Fibroblast of skin of scalp (primary cell): ENCODE results near the gene WDFY3.
A peak's percentile ranks its signal among the peaks of the same experiment; 100 is the strongest.
"Not testable (repeated sequence)": the region's sequence is repeated elsewhere in the genome, so short reads cannot be mapped to it uniquely, and the experiment has no call there.

Experiments
- DNase-seq: peaks from one replicate; pipeline ENCODE4 v3.0.0-alpha.2; 2013

The WDFY3 gene

DNA sequence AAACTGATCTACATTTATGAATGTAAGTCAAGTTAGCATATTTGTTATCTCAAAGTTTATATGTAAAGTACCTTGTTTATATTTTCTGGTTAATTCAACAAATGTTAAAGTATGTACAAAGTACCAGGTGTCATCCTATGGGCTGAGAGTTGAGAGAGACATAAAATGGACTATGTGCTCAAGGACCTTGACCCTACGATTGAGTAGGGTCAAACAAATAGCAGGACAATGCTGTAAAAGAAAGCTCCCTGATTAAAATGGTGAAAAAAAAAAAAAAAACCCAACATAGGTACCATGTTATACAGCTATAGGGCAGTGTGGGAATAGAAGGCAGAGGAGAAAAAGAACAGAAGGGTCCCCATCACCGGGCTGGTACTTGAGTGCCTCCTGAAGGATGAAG is 260.2 kb downstream of the WDFY3 start:
- no peak for DNase-seq

DNA sequence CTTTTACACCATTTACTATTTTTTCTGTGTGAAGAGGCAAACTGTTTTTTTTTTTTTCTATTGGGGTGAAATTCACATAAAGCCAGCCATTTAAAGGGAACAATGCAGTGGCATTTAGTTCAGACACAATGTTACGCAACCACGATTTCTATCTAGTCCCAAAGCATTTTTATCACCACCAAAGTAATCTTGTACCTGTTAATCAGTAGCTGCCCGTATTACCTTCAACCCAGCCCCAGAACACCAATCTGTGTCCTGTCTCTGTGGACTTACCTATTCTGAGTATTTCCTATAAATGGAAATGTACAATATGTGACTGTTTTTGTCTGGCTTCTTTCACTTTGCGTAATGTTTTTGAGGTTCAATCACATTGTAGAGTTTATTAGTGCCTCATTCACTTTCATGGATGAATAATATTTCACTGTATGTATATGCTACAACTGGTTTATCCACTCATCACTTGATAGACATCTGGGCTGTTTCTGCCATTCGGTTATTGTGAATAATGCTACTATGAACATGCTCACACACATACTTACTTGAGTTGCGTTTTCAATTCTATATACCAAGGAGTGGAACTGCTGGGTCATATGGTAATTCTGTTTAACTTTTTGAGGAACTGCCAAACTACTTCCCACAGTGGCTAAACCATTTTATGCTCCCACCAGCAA is 267.4 kb downstream of the WDFY3 start:
- no peak for DNase-seq

DNA sequence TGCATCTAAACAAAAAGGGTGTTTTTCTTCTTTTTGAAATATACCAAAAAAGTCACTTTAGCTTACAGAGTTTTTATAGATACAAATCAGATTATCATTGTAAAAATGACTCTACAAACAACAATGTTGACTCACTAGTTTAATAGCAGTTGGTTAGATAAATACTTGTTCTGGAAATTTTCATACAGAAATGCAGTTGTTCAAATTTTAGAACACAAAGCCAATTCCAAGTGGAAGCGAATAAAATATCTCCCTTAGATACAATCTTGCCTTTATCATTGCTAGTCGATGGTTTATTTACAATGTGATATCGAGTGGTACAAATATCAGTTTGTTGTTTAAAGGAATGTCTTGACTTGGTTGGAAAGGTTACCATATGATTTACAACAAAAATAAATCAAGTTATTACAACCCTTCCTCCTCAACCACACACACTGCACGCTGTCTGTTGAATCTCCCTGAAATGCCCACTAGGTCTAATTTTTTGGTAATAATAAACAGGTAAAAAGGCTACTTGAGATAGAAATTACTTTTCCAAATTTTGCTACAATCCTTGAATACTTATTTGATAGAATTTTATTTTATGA is 268.8 kb downstream of the WDFY3 start:
- DNase-seq: no peak

DNA sequence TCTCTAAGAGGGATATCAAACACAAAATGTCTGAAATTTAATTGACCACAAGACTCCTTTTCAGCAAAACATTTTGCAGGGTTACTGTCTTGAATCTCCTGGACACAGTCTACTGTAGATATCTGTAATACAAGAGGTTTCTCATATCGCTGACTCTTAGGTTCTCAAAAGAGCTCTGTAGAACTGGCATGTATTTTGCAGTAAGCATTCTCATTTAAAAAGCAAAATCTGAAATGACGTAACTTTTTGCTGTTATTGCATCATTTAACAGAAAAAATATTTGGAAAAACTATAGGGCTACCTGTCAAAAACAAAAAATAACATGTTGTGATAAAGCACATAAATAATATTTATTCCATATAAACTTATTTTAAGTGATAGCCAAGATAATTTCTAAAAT is 269.3 kb downstream of the WDFY3 start:
- no peak for DNase-seq

DNA sequence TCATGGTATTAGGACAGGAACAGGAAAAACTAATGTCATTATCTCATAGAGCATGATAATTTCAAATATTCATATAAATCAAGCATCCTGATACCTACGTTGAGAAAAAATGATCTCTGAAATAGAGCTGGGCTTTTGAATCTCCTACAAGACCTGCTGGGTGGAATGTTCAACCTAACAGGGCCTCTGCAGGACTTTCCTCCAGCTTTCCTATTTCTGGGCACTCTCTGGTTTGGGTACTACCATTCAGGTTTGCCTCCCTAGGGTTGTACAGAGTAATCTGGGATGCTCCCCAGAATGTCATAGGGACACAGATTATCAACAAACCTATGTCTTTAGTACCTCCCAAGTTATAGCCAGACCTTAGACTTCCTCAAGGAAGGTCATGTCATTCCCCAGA is 274.7 kb downstream of the WDFY3 start:
- DNase-seq: no peak

DNA sequence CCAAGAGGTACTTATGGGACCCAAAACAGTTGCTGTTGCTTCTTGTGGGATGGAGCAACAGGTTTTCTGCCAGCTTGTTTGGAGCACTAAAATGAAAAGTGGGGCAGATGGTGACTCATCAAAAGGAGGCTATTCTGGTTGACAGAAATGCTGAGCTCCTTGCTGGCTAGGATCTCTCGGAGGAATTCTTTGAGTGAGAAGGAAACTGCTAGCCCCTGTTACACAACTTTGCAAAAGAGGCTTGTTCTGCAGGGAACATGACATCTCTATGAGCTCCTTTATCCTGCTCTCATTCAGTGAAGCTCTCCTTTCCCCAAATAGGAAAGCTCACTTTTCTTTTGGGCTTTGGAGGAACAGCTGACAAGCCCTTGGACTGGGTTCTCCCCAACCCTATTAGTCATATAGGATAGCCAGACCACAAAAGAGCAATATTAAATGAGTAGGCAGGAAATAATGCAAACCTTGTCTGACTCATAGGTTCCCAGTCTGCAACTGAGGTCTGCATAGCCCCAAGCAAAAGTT is 275.3 kb downstream of the WDFY3 start:
- peak; percentile 93 for DNase-seq

DNA sequence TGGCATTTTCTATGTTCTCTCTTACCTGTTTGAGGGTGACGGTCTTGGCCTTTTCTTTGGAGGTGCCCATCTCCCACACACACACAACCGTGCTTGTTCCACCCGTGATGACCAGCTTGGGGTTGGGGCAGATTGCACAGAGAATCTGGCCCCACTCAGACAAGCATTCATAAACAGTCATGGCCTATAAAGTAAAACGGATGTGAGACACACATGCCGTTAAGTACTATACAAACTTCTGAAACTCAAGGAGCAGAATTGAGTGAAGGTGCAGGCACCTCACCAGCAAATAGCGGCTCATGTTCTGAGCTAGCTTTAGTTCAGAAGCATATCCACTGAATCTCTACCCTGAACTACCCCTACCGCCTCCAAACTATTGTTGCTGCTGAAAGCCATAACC is 276.0 kb downstream of the WDFY3 start:
- DNase-seq: no peak

DNA sequence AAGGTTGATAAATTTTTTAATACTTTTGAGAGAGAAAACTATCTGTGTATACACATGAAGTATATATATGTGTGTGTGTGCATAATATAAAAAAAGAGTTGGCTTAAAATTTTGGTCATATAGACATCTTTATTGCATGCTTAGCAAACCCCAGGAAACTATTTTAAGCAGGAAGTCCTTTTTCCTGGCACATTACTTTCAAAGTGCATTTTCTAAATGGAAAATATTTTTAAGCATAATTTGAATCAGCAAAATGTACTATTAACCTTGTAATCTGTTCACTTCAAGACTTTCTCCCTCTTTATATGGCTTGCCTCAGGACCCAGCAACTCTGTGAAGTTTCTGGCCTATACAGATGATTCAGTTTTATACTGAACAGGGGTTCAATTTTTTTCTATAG is 277.3 kb downstream of the WDFY3 start:
- no peak for DNase-seq

DNA sequence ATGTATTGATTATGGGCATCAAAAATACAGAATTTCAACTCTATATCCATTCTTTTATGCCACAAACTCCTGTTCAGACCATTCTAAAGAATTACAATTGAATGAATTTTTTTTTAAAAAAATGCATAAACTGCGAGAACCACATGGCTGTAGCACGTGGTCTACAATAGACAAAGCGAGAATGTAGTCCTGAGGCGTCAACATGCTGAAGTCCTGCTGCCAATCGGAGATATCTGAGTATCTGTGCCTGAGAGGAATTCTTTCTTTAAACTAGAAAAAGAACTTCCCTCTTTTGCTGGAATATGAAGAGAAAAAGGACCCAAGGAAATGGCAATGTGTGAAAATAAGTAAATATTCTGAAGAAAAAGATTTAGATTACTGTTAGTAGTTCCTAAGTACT is 277.9 kb downstream of the WDFY3 start:
- DNase-seq: no peak

DNA sequence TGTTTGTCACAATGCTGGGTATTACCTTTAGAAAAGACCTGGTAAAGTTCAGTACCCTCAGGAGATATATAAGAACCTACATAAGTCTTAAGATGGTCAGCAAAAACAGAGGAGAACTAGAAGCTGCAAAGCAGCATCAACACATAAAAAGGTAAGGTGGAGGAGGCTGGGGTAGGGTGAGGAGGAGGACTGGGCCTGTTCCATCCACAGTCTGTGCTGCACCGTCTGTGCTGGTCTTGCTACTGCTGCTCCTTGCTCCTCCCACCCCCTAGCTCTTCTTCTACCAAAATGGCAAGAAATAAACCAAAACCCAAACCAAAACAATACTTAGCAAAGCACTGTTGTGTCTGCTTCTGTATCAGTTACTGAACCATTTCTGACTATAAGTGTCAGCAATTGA is 281.4 kb downstream of the WDFY3 start:
- DNase-seq: no peak

DNA sequence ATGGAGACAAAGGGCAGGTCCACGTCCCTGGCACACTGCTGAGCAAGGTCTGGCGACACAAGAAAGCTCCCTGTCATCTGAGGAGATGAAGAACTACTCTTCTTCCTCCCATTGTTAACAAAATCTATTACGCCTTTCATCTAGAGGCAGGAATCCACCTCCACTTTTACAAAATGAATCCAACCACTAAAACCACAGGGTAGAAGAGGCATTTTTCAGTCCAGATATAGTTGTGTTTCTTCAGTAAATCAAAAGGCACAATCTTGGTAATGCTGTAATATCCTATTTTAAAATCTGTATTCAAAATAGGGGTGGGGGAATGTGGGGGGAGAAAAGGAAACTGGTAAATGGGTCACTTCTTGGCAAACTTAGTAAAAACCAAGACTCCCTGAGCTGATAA is 282.1 kb downstream of the WDFY3 start:
- no peak for DNase-seq

DNA sequence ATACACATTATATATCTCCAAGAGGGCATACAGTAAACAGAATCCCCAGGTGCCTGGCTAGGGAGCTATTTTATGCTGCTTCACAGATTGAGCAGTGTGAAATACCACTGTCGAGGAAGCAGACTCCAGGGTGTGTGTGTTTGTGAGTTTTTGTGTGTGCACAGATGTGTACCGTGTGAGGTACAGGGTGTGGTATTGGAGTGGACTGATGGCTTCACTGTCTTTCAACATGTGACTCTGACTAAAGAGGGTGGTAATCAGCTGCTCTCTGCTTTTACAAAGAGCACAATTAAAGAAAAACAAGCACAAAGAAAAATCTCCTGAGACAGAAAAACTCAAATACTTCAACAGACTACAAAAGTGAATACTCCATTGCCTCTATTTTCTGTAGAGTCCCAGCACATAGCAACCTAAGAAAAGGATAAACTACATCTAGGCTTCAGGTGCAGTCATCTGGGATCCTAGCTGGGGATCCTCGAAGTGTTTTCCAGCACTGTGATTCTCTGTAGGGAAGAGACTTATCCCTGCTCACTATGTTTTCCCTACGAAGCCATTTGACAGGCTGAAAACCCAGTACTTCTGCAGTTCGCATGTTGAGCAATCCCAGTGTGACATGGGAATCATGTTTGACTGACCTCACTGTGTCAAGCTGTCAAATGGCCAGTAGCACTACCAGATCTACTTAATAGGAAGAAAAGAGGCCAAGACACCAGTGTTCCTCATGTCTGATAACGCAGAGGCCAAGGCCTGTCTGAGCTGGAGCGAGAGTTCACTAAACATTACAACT is 283.2 kb downstream of the WDFY3 start:
- DNase-seq: no peak

DNA sequence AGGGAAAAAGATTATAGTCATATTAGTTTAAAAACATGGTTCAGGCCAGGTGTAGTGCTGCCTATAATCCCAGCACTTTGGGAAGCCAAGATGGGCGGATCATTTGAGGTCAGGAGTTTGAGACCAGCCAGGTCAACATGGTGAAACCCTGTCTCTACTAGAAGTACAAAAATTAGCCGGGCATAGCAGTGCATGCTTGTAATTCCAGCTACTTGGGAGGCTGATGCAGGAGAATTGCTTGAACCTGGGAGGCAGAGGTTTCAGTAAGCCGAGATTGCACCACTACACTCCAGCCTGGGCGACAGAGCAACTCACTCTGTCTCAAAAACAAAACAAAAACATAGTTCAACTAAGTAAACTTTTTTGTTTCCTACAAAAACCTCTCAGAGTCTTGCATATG is 283.8 kb downstream of the WDFY3 start:
- DNase-seq: not testable (repeated sequence)

DNA sequence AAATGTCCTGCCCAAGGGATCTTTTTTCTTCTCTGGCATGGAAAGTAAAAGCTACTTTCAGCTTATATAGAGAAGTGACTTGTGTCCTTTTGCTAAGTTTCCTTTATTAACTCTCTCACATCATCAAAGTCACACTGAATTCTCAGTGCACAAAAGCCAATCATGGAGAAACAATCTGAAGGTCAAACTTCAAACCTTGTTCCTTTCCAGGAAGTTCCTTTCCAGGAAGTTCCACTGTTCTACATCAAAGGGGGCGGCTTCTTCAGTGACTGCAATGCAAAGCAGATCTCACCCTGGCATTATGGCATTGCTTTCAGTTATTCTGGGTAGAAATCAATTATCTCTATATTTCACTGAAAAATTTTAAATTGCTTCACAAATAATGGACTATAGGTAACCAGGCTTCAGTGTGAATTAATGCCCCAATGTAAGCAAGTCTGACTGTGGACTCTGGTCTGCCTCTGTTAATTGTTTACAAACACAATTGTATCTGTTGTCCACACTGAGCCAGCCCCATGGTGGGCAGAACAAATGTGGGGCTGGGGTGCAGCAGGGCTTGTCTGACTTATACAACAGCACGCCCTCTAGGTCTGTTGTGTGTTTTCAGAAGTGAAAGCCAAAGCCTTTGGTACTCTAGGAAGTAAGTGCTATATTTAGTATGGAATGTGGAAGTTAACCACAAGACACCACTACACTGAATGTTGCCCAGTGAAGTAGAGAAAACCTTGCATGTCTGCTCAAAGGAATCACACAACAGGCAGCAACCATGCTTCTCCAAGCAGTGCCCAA is 284.8 kb downstream of the WDFY3 start:
- peak; percentile 82 for DNase-seq

DNA sequence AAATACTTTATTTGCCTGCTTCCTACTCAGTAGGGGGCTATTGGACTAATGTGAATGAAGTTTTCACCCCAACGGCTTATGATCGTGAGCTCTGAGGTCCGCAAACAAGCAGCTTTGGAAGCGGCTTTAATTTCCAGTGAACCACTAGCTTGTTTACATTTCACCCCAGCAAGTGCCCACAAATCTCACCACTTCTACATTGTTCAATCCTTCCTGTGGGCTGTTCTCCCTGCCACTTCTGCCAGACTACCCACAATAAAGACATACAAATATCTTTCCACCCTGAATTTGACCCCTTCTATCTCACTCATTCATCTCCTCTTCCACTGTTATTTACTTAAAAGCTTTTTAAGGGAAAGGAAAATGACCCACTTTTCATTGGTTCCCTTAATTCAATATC is 285.5 kb downstream of the WDFY3 start:
- no peak for DNase-seq

DNA sequence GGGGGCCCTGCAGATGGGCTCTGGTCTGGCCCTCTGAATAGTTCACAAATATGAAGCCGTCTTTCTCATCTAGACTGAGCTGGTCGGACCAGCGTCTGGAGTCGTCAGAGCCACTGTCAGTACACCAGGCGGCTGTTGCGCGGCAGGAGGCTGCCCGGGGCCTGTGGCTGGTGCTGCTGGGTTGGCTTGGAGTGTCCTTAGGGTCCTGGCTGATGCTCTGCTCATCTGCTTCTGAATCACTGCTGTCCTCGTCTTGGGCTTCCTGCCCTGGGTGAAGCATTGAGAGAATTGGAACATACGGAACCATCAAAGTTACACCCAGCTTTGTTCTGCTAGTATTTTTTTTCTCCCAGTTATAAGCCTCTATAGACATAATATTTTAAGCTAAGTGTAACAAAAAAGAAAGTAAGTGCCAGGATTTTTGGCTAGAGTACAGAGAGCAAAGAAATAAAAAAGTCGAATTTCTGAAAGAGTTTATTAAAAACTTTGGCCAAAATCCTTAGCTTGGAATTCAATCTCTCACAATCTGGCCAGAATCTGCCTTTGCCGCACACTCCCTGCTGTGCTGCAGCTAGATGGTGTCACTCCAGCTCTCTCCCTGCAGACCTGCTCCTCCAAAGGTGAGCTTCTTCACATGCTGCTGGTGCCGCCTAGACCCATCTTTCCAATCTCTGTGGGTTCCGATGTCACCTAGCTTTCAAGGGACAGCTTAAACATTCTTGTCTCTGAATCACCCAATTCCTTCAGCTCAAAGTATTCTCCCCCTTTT is 287.3 kb downstream of the WDFY3 start:
- DNase-seq: no peak

DNA sequence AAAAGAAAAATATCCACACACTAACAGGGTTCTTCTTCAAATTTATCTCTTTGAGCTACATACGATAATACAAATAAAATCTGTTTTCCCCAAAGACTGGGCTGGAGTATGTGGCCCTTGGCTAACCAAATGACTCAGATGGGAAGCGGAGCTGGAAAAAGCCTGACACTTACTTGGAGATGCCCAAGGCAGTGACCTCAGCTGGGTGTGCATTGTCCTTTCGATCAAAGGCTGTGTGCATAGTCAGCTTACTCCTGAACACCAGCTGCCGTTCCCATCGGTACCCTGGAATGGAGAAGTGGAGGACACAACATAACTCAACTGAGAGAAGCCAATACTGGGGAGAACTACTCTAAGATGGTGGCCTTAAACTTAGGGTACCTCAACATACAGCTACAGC is 288.5 kb downstream of the WDFY3 start:
- no peak for DNase-seq

DNA sequence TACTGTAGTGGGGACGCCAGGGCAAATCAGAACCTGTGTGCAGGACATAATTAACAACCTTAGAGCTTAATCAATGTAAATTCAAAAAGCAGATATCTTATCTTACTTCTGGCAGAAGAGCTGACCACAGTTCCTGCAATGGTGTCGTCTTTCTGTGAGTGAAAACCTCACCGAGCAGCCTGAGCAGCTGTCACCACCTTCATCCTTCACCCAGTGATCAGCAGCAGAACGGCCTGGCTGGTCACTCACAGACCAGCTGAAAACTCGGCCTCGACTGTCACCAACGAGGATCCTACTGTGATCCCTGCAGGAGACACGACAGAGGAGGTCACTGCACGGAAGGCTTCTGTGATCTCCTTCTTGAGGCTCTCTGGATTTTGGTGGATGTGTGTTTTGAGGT is 289.4 kb downstream of the WDFY3 start:
- no peak for DNase-seq

DNA sequence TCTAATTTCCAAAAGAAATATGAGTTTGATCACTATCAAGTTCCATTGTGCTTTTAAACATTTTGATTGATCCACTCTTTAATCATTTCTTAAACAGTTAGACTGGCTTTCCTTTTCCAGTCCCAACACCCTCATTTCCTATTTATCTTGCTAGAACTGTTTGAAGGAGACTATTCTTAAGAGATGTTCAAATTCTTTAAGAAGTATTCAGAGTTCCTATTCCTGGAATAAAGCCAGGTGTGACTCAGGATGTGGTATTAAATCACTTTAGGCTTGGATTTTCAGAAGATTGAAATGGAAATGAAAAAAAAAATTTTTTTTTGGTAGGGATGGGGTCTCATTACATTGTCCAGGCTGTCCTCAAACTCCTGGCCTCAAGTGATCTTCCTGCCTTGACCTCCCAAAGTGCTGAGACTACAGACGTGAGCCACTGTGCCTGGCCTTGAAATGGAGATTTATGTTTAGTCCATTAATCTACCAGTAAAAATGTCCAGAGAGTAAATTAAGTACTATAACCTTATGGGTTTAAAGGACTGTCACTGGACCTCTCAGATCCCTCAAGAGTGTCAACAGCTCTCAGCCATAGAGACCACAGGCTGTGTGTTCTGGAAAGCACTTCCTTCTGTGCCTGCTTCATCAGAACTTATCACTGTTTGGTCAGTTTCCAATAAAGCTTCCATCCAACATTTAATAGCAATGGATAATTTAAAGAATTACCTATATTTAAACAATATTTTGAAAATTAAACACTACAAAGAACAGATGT is 292.8 kb downstream of the WDFY3 start:
- DNase-seq: peak; percentile 92

DNA sequence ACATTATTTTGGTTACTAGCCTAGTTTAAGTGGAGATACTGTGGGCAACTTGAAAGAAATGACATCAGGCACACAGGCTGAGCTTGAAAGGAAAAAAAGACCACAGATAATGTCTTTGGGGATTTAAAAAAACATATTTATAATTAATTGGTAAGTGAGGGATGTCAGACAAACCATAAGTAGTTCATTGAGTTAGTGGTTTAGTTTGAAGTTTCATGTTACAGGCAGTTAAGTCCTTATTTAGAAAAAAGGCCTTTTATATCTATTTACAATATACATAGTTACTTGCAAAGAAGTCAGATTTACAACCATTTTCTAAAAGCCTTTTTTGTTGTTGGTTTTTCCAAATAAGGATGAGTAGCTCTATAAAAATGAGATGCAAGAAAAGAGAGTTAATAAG is 294.3 kb downstream of the WDFY3 start:
- no peak for DNase-seq

DNA sequence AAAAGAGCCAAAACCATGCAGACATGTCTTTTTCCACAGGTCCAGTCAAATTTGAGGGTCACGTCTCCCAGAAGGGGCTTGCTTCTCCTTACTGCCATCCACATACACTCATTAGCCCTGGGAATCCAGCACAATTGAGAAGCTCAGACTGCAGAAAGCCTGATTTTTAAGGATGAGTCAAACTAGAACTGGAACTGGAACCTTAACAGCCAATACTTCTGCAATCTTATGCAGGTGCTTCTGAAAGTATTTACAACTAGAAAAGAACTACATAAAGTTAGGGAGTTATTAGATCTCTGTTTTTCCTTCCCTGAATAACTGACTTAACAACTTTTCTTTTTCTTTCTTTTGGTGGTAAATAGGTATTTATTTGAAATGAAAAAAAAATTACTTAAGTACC is 297.3 kb downstream of the WDFY3 start:
- no peak for DNase-seq
